ENCODE results near the gene CELF4. TPM values are rescaled to one million over a fixed set of nuclear protein-coding genes. Genes with fewer than 3 reads are reported as not detected.

The CELF4 gene
- total and polyA plus RNA-seq, 10 of the 15 experiments (the other 5 are each of a cell fraction or from before 2014, with no cell fraction given), result 0.03 to 0.32 TPM; not detected in 8

GRCh38 chr18:37492952-37493351, 72.6 kb downstream of the CELF4 start:
- RAD21 ChIA-PET (ENCODE audit: unreplicated experiment), result no interaction called here
- TF ChIP-seq ELK1 (IDR thresholded peaks at IDR 0.05; ENCODE audit: low read depth, low read length) (no peak), ZBTB33 (IDR thresholded peaks at IDR 0.05) (no peak), GATAD2B (conservative IDR thresholded peaks at IDR 0.05; ENCODE audit: low read depth) (no peak), ZNF24 (IDR thresholded peaks at IDR 0.05) (no peak), CTCF (IDR thresholded peaks at IDR 0.05 in 2 of 3, conservative IDR thresholded peaks at IDR 0.05 in 1 of 3; ENCODE audit: control insufficient read depth in 2 of 3, extremely low read depth in 1 of 3, insufficient read depth in 1 of 3, low read depth in 3 of 3, low read length in 3 of 3) (no peak), PML (IDR thresholded peaks at IDR 0.05; ENCODE audit: low read length) (no peak), E4F1 (IDR thresholded peaks at IDR 0.05; ENCODE audit: borderline replicate concordance, partially characterized antibody) (no peak)
- peaks cover 1 to 5% of the 10 kb centered on the region in 2 experiments; a peak in 3 of 4 replicates for H3K27me3 ChIP-seq (replicated peaks in 1 of 2; ENCODE audit: control insufficient read depth in 2 of 2, insufficient read depth in 2 of 2, low read length in 1 of 2)
- no TSS peak for BruUV-seq (replicated peaks)
- 0% methylated on average over 1 of the region's 1 CpG for WGBS (ENCODE audit: insufficient coverage, insufficient replicate concordance, low lambda C conversion rate, missing lambda C conversion rate)
- CTCF ChIA-PET, result no interaction called here
- SMC1A ChIA-PET (ENCODE audit: uncharacterized antibody, unreplicated experiment), result no interaction called here
- no peak overlapping the region for H3K9ac ChIP-seq (ENCODE audit: control insufficient read depth, insufficient read depth, low read length)
- in situ Hi-C loops (cut with MboI) (no loop called here), intact Hi-C loops (cut with micrococcal nuclease; ENCODE audit: unreplicated experiment) (no loop called here)
- H3K4me1 ChIP-seq (ENCODE audit: control insufficient read depth, insufficient read depth, low read length), result no peaks in the 10 kb centered on the region
- no peaks in the 10 kb centered on the region for H3K9me3 ChIP-seq (replicated peaks; ENCODE audit: control insufficient read depth, insufficient read depth, low read length)
- POLR2A ChIA-PET, result no interaction called here
- FAIRE-seq (no peak), ATAC-seq (no peak), DNase-seq (ENCODE audit: low read depth, low spot score) (no peak)
- H3K79me2 ChIP-seq (ENCODE audit: control insufficient read depth, insufficient read depth, low read length), result no peaks in the 10 kb centered on the region
- no peaks in the 10 kb centered on the region for H3K36me3 ChIP-seq (ENCODE audit: control insufficient read depth in 2 of 2, insufficient read depth in 2 of 2, low read length in 1 of 2)
- H3K4me3 ChIP-seq, result no peak overlapping the region
- no peak overlapping the region for H3K4me2 ChIP-seq (ENCODE audit: control insufficient read depth, insufficient read depth)
- no peaks in the 10 kb centered on the region for H4K20me1 ChIP-seq (ENCODE audit: control insufficient read depth, insufficient read depth)
- H2AFZ ChIP-seq (ENCODE audit: control insufficient read depth, low read depth, low read length), result no peak overlapping the region
- H3K27ac ChIP-seq (ENCODE audit: control insufficient read depth, insufficient read depth), result no peak overlapping the region

Data from GM12878 (cell line).